Measurements from ENCODE around the gene CYTH3. TPM values are rescaled to one million over a fixed set of nuclear protein-coding genes. Genes with fewer than 3 reads are reported as not detected.

CYTH3 gene
- total and polyA plus RNA-seq, 2 donors (not counting 3 experiments of a cell fraction or from before 2014, with no cell fraction given), result 8.6 to 11.2 TPM

GRCh38 chr7:6279341-6279740, 6.9 kb upstream of the CYTH3 start:
- Histone ChIP-seq H3K9me1 (replicated peaks; ENCODE audit: control insufficient read depth, extremely low read depth, insufficient read depth, low read length) (no peaks in the 10 kb centered on the region), H3K4me1 (ENCODE audit: control insufficient read depth, extremely low read depth, insufficient read depth, low read length) (peaks cover 8% of the 10 kb centered on the region), H3K36me3 (ENCODE audit: control insufficient read depth in 2 of 2, extremely low read depth in 1 of 2, insufficient read depth in 2 of 2, low read length in 2 of 2) (no peaks in the 10 kb centered on the region), H3K79me2 (ENCODE audit: control insufficient read depth, insufficient read depth, low read length) (no peaks in the 10 kb centered on the region), H3K9me3 (replicated peaks; ENCODE audit: control insufficient read depth, insufficient read depth, low read length) (no peaks in the 10 kb centered on the region), H3K27ac (ENCODE audit: insufficient read depth, low read depth, low read length) (no peak overlapping the region), H3K27me3 (ENCODE audit: control insufficient read depth in 2 of 2, insufficient read depth in 2 of 2, low read length in 2 of 2) (no peaks in the 10 kb centered on the region), H4K20me1 (replicated peaks; ENCODE audit: control insufficient read depth, extremely low read depth, insufficient read depth, low read length) (no peaks in the 10 kb centered on the region), H3K4me2 (ENCODE audit: insufficient read depth, low read length) (no peak overlapping the region), H3K4me3 (replicated peaks in 1 of 3; ENCODE audit: insufficient read depth in 1 of 3, low read depth in 1 of 3, low read length in 3 of 3) (no peak overlapping the region), H2AFZ (ENCODE audit: low read depth, low read length) (no peak overlapping the region), H3K9ac (replicated peaks; ENCODE audit: extremely low read depth, insufficient read depth, low read length) (no peak overlapping the region)
- TF ChIP-seq MAX (IDR thresholded peaks at IDR 0.05; ENCODE audit: insufficient read depth, insufficient read length) (no peak), CTCF (IDR thresholded peaks at IDR 0.05; ENCODE audit: extremely low read depth in 1 of 2, insufficient read depth in 1 of 2, low read depth in 1 of 2, low read length in 2 of 2) (no peak), GATA2 (IDR thresholded peaks at IDR 0.05; ENCODE audit: insufficient read depth, insufficient read length, low read depth, low read length) (no peak), FOS (IDR thresholded peaks at IDR 0.05; ENCODE audit: borderline replicate concordance, insufficient read depth, low read length) (no peak), EZH2 (IDR thresholded peaks at IDR 0.05; ENCODE audit: borderline replicate concordance, low read depth, low read length, severe bottlenecking) (no peak), MYC (IDR thresholded peaks at IDR 0.05; ENCODE audit: low read depth, low read length) (no peak), JUN (IDR thresholded peaks at IDR 0.05; ENCODE audit: borderline replicate concordance, insufficient read depth, insufficient read length, low read depth) (no peak), POLR2AphosphoS5 (IDR thresholded peaks at IDR 0.05; ENCODE audit: insufficient read depth, low read depth, low read length) (no peak), POLR2A (IDR thresholded peaks at IDR 0.05; ENCODE audit: low read depth, low read length) (no peak)
- no peak for FAIRE-seq
- dilution Hi-C loops (cut with MboI; ENCODE audit: extremely low pct_ligation_motif_present, low sequenced_read_pairs), result no loop called here
- POLR2A ChIA-PET, result no interaction called here
- CTCF ChIA-PET, result interaction anchor here (1.1 kb wide), 1 partner anchor 119 kb away, joined by 3 read pairs; no protein-coding TSS in a partner anchor
- intact Hi-C loops (cut with micrococcal nuclease), result no loop called here
- no peak for DNase-seq (ENCODE audit: low read depth, low spot score)
- no TSS peak for BruUV-seq (replicated peaks)

All from endothelial cell of umbilical vein (primary cell).